ENCODE results near the gene UBXN7.

DNA sequence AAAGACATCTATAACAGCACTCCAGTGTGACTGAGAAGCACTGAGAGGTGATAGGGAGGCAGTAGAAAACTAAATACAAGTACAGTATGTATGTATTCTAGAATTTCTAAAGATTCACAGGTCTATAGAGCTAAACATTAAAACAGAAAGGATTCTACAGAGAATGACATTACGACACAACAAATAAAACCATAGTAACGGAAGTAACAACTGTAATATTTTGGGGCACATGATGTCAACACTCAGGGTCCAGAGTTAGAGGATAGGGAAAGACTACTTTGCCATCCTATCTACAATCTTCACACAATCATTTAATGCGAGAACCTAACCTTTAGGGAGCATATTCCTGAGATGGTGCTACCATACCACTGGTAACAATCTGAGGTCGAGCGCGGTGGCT lies 13.6 kb downstream of the UBXN7 start:
- TF ChIP-seq TEAD4 (IDR thresholded peaks at IDR 0.05): no peak
- no peak for TF ChIP-seq EGR1 (IDR thresholded peaks at IDR 0.05)
- no peak for TF ChIP-seq EP300 (IDR thresholded peaks at IDR 0.05; ENCODE audit: borderline replicate concordance)
- TF ChIP-seq RAD21 (IDR thresholded peaks at IDR 0.05; ENCODE audit: low read depth): no peak
- TF ChIP-seq TAF1 (IDR thresholded peaks at IDR 0.05; ENCODE audit: low read depth): no peak
- no peak for TF ChIP-seq FOXM1 (IDR thresholded peaks at IDR 0.05; ENCODE audit: borderline replicate concordance, low read depth)
- TF ChIP-seq YY1 (IDR thresholded peaks at IDR 0.05; ENCODE audit: low read depth): no peak

Measured in Ishikawa (cell line).